Naive thymus-derived CD8-positive, alpha-beta T cell (primary cell): ENCODE measurements around the gene KLHL14. TPM values are rescaled to one million over a fixed set of nuclear protein-coding genes. Genes with fewer than 3 reads are reported as not detected.
"Not testable (repeated sequence)": the region's sequence is repeated elsewhere in the genome, so short reads cannot be mapped to it uniquely, and the experiment has no call there.

ENCODE experiments used
- ATAC-seq, 2 donors: fragments of 150-1000 bp; cut with Tn5 transposase in 1 of 2; sonication (Bioruptor Pico), chemical (Tn5 transposase) in 1 of 2; 1 replicate in 1 of 2; 2 replicates in 1 of 2; pipeline ENCODE4 v1.10.0; 2021; ENCODE audit warnings: mild to moderate bottlenecking in 2 of 2, moderate library complexity in 2 of 2
- POLR2A ChIA-PET: fragments of 350-600 bp; sonication (Branson Sonifier 250); formaldehyde crosslinking; loops from one replicate; lab custom pipeline; 2021; ENCODE audit warnings: antibody characterized with exemption; lab: Charles Lee
- DNase-seq, 10 donors: peaks; one replicate each; pipeline versions ENCODE4 v3.0.0 to v3.0.0-alpha.2; 2020 to 2022
- H3K27ac Mint-ChIP-seq, 10 donors: one replicate each; pipeline ENCODE4 v1.8.0; 2020 to 2022; ENCODE audit warnings: mild to moderate bottlenecking in 10 of 10, mixed read lengths in 10 of 10, moderate library complexity in 4 of 10, inconsistent platforms in 1 of 10
- H3K27me3 Mint-ChIP-seq, 5 donors: one replicate each; pipeline ENCODE4 v1.8.0; 2021 to 2022; ENCODE audit warnings: mixed read lengths in 5 of 5
- H3K36me3 Mint-ChIP-seq, 3 donors: one replicate each; pipeline ENCODE4 v1.8.0; 2020 to 2022; ENCODE audit warnings: mixed read lengths in 3 of 3, mild to moderate bottlenecking in 2 of 3, inconsistent platforms in 1 of 3
- H3K4me1 Mint-ChIP-seq, 4 donors: one replicate each; pipeline ENCODE4 v1.8.0; 2021 to 2022; ENCODE audit warnings: mixed read lengths in 4 of 4
- H3K4me3 Mint-ChIP-seq, 10 donors: one replicate each; pipeline ENCODE4 v1.8.0; 2020 to 2022; ENCODE audit warnings: mild to moderate bottlenecking in 10 of 10, mixed read lengths in 10 of 10, moderate library complexity in 6 of 10, inconsistent platforms in 1 of 10
- H3K9me3 Mint-ChIP-seq, 9 donors: one replicate each; pipeline ENCODE4 v1.8.0; 2020 to 2022; ENCODE audit warnings: mixed read lengths in 9 of 9, mild to moderate bottlenecking in 3 of 9, inconsistent platforms in 1 of 9, moderate library complexity in 1 of 9
- polyA plus RNA-seq, 3 donors: library from polyadenylated mRNA; unstranded; fragments of 300-500 nt; fragmentation: Illumina TruSeq; gene quantifications; one replicate each; pipeline ENCODE4 v1.2.3, GENCODE V29; 2021
- total RNA-seq, 8 experiments: library from RNA in 2 of 8; stranded (reverse) in 2 of 8; gene quantifications; one replicate each; pipeline ENCODE4 v1.2.3 and lab custom pipeline; 2021 to 2026

Gene KLHL14
- total and polyA plus RNA-seq, 5 experiments from 2014 or later: 1.1 to 1.7 TPM; not detected in 3

GRCh38 chr18:32794667-32795066 lies 21.8 kb upstream of the KLHL14 start:
- H3K9me3 Mint-ChIP-seq: peaks cover 0 to 10% (median 5%) of the 10 kb centered on the region in 9 donors
- H3K4me1 Mint-ChIP-seq, H3K27ac Mint-ChIP-seq, POLR2A ChIA-PET, H3K36me3 Mint-ChIP-seq, ATAC-seq, DNase-seq, H3K4me3 Mint-ChIP-seq: not testable (repeated sequence)
- H3K27me3 Mint-ChIP-seq: peaks cover 0 to 15% (median 0%) of the 10 kb centered on the region in 5 donors

- ATAC-seq (no peak), DNase-seq (no peak)
- Mint-ChIP-seq H3K4me3 (no peak overlapping the region), H3K27ac (no peak overlapping the region), H3K9me3 (no peaks in the 10 kb centered on the region), H3K4me1 (peaks cover 0 to 8% (median 0%) of the 10 kb centered on the region in 4 donors), H3K36me3 (peaks cover 0 to 4% (median 0%) of the 10 kb centered on the region in 3 donors), H3K27me3 (peaks cover 5 to 11% (median 10%) of the 10 kb centered on the region in 5 donors)
- POLR2A ChIA-PET: no interaction called here
These were observed 6.2 kb upstream of the KLHL14 start for GRCh38 chr18:32779010-32779409.

GRCh38 chr18:32777049-32777448 lies 4.2 kb upstream of the KLHL14 start:
- ATAC-seq (no peak), DNase-seq (no peak)
- Mint-ChIP-seq H3K4me1 (peaks cover 2 to 22% (median 8%) of the 10 kb centered on the region in 4 donors), H3K27me3 (peaks cover 24 to 28% (median 24%) of the 10 kb centered on the region in 5 donors), H3K36me3 (peaks cover 0 to 4% (median 0%) of the 10 kb centered on the region in 3 donors), H3K9me3 (peaks cover 0 to 3% (median 0%) of the 10 kb centered on the region in 9 donors), H3K4me3 (no peak overlapping the region), H3K27ac (no peak overlapping the region)
- POLR2A ChIA-PET: no interaction called here

- peaks cover 0 to 3% (median 0%) of the 10 kb centered on the region in 9 donors for H3K9me3 Mint-ChIP-seq
- POLR2A ChIA-PET: no interaction called here
- peaks cover 0 to 4% (median 0%) of the 10 kb centered on the region in 3 donors for H3K36me3 Mint-ChIP-seq
- DNase-seq (no peak), ATAC-seq (no peak)
- H3K27ac Mint-ChIP-seq: no peak overlapping the region
- H3K4me1 Mint-ChIP-seq: peaks cover 2 to 22% (median 8%) of the 10 kb centered on the region in 4 donors
- no peak overlapping the region for H3K4me3 Mint-ChIP-seq
- peaks cover 24 to 29% (median 24%) of the 10 kb centered on the region in 5 donors for H3K27me3 Mint-ChIP-seq
These were observed 3.7 kb upstream of the KLHL14 start for GRCh38 chr18:32776561-32776960.

GRCh38 chr18:32775628-32776027 lies 2.8 kb upstream of the KLHL14 start:
- Mint-ChIP-seq H3K27ac (no peak overlapping the region), H3K9me3 (peaks cover 0 to 3% (median 0%) of the 10 kb centered on the region in 9 donors), H3K36me3 (peaks cover 0 to 4% (median 0%) of the 10 kb centered on the region in 3 donors), H3K4me3 (no peak overlapping the region), H3K4me1 (peaks cover 2 to 25% (median 10%) of the 10 kb centered on the region in 4 donors), H3K27me3 (peaks cover 24 to 36% (median 28%) of the 10 kb centered on the region in 5 donors)
- ATAC-seq (no peak), DNase-seq (no peak)
- POLR2A ChIA-PET: no interaction called here

GRCh38 chr18:32773382-32773712 lies 524 bp upstream of the KLHL14 start:
- Mint-ChIP-seq H3K4me1 (peaks cover 2 to 29% (median 14%) of the 10 kb centered on the region in 4 donors), H3K27ac (peak overlapping the region in 1 of 10 donors; percentile 48), H3K9me3 (peaks cover 0 to 6% (median 0%) of the 10 kb centered on the region in 9 donors), H3K36me3 (peaks cover 0 to 4% (median 0%) of the 10 kb centered on the region in 3 donors), H3K27me3 (peaks cover 34 to 54% (median 44%) of the 10 kb centered on the region in 5 donors), H3K4me3 (peak overlapping the region in 7 of 10 donors; percentile 5 to 48 (median 23))
- no peak for ATAC-seq
- no peak for DNase-seq
- POLR2A ChIA-PET: interaction anchor here (0.7 kb wide), 1 partner anchor 142 kb away, joined by 5 read pairs; no protein-coding TSS in a partner anchor

- peaks cover 2 to 30% (median 14%) of the 10 kb centered on the region in 4 donors for H3K4me1 Mint-ChIP-seq
- POLR2A ChIA-PET: no interaction called here
- H3K4me3 Mint-ChIP-seq: peak overlapping the region; percentile 3 to 77 (median 35)
- H3K27ac Mint-ChIP-seq: peak overlapping the region in 1 of 10 donors; percentile 48
- ATAC-seq: no peak
- H3K36me3 Mint-ChIP-seq: peaks cover 0 to 3% (median 0%) of the 10 kb centered on the region in 3 donors
- DNase-seq: no peak
- peaks cover 33 to 58% (median 41%) of the 10 kb centered on the region in 5 donors for H3K27me3 Mint-ChIP-seq
- H3K9me3 Mint-ChIP-seq: peaks cover 0 to 6% (median 0%) of the 10 kb centered on the region in 9 donors
These were observed 797 bp downstream of the KLHL14 start for GRCh38 chr18:32771871-32772580.

GRCh38 chr18:32771169-32771751 lies 1.6 kb downstream of the KLHL14 start:
- H3K4me1 Mint-ChIP-seq: peaks cover 2 to 31% (median 14%) of the 10 kb centered on the region in 4 donors
- peak in 1 of 10 donors; percentile 2 for DNase-seq
- POLR2A ChIA-PET: no interaction called here
- ATAC-seq: no peak
- H3K36me3 Mint-ChIP-seq: no peaks in the 10 kb centered on the region
- peak overlapping the region; percentile 4 to 81 (median 58) for H3K4me3 Mint-ChIP-seq
- H3K27me3 Mint-ChIP-seq: peaks cover 32 to 54% (median 38%) of the 10 kb centered on the region in 5 donors
- H3K27ac Mint-ChIP-seq: no peak overlapping the region
- peaks cover 0 to 6% (median 0%) of the 10 kb centered on the region in 9 donors for H3K9me3 Mint-ChIP-seq

- POLR2A ChIA-PET: no interaction called here
- H3K27ac Mint-ChIP-seq: no peak overlapping the region
These were observed 2.1 kb downstream of the KLHL14 start for GRCh38 chr18:32770666-32771168.

GRCh38 chr18:32770054-32770665 lies 2.7 kb downstream of the KLHL14 start:
- Mint-ChIP-seq H3K4me3 (peak overlapping the region in 5 of 10 donors; percentile 29 to 70 (median 65)), H3K4me1 (peaks cover 2 to 31% (median 14%) of the 10 kb centered on the region in 4 donors), H3K27ac (no peak overlapping the region), H3K36me3 (no peaks in the 10 kb centered on the region), H3K27me3 (peaks cover 31 to 52% (median 38%) of the 10 kb centered on the region in 5 donors), H3K9me3 (peaks cover 0 to 6% (median 0%) of the 10 kb centered on the region in 9 donors)
- DNase-seq (no peak), ATAC-seq (no peak)
- POLR2A ChIA-PET: no interaction called here

More at GRCh38 chr18:32770666-32771168, 2.1 kb downstream of the KLHL14 start:
- DNase-seq: no peak
- Mint-ChIP-seq H3K4me1 (peaks cover 2 to 31% (median 14%) of the 10 kb centered on the region in 4 donors), H3K4me3 (peak overlapping the region in 8 of 10 donors; percentile 33 to 81 (median 58)), H3K9me3 (peaks cover 0 to 6% (median 0%) of the 10 kb centered on the region in 9 donors), H3K27me3 (peaks cover 31 to 52% (median 38%) of the 10 kb centered on the region in 5 donors), H3K36me3 (no peaks in the 10 kb centered on the region)
- ATAC-seq: no peak

GRCh38 chr18:32769586-32770053 lies 3.2 kb downstream of the KLHL14 start:
- Mint-ChIP-seq H3K27ac (no peak overlapping the region), H3K27me3 (peaks cover 31 to 52% (median 38%) of the 10 kb centered on the region in 5 donors), H3K36me3 (no peaks in the 10 kb centered on the region)

GRCh38 chr18:32769071-32769585 lies 3.7 kb downstream of the KLHL14 start:
- POLR2A ChIA-PET: no interaction called here

More at GRCh38 chr18:32769586-32770053, 3.2 kb downstream of the KLHL14 start:
- POLR2A ChIA-PET: no interaction called here
- ATAC-seq (no peak), DNase-seq (no peak)
- Mint-ChIP-seq H3K4me3 (peak overlapping the region in 8 of 10 donors; percentile 18 to 70 (median 60)), H3K4me1 (peaks cover 2 to 31% (median 14%) of the 10 kb centered on the region in 4 donors), H3K9me3 (peaks cover 0 to 6% (median 0%) of the 10 kb centered on the region in 9 donors)

More at GRCh38 chr18:32769071-32769585, 3.7 kb downstream of the KLHL14 start:
- Mint-ChIP-seq H3K27me3 (peaks cover 31 to 48% (median 38%) of the 10 kb centered on the region in 5 donors), H3K9me3 (peaks cover 0 to 6% (median 0%) of the 10 kb centered on the region in 9 donors), H3K4me3 (peak overlapping the region in 8 of 10 donors; percentile 6 to 70 (median 36)), H3K4me1 (peaks cover 2 to 29% (median 14%) of the 10 kb centered on the region in 4 donors), H3K36me3 (no peaks in the 10 kb centered on the region), H3K27ac (peak overlapping the region in 1 of 10 donors; percentile 14)
- DNase-seq (no peak), ATAC-seq (no peak)
